ENCODE measurements around the gene KEAP1.
"Not testable (repeated sequence)": the region's sequence is repeated elsewhere in the genome, so short reads cannot be mapped to it uniquely, and the experiment has no call there.

KEAP1 gene

DNA sequence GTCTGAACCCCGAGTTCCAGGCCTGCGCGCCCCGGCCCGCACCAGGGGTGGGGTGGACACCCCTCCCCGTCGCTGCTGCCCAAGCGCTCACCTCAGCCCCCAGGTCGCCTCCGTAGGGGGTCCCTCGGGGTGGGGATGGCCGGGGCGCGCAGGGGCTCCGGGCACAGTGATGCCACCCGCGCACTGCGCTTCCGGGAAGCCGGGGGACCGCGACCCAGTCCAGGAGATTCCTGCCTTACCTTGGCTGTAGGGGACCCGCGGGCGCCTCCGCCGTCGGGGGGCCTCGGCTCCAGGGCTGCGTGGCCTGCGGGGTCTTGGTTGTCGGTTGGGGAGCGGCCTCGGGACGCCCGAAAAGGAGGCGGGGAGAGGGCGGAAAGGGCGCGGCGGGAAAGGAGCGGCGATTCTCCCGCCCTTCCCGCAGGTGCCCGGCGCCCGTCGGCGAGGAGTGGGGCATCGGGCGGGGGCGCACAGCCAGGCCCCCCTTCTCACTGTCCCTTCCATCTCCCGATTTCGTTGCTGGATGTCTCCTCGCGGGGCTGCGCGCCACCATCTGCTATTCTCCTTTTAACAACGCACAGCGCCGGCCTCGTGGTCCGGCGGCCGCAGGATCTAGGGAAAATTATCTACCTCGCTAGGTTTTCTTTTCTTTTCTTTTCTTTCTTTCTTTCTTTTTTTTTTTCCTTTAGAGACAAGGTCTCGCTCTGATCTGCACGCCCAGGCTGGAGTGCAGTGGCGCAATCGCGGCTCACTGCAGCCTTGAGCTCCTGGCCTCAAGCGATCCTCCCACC, at the start of gene KEAP1:
Gene KEAP1, minus strand, starts transcription at position 355 of the 788 bp plus-strand sequence. CDS start 3,323 bp downstream, outside the sequence.
- DNase-seq (ENCODE audit: low read depth in 2 of 2) = no peak

DNA sequence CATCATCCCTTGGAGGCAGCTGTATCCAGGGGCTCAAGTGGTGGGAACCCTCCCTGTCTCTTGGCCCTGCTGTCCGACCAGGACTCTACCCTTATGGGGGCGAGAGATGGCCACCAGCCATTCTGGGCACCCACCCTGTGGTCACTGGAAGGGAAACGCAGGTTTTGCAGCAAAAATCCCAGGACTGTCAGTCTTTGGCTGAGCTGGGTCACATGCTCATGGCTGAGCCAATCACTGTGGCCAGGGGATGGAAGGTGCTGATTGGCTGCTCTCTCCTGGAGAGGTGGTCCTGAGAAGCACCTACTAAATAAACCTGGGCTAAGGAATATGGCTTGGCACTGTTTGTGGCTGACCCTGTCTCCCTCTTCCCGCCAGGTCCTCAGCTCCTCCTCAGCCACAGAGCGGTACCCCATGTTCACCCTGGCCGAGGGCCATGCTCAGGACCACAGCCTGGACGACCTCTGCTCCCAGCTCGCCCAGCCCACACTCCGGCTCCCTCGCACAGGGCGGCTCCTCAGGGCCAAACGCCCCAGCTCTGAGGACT, 49.4 kb upstream of the KEAP1 start:
- DNase-seq (ENCODE audit: low read depth in 2 of 2) = no peak

DNA sequence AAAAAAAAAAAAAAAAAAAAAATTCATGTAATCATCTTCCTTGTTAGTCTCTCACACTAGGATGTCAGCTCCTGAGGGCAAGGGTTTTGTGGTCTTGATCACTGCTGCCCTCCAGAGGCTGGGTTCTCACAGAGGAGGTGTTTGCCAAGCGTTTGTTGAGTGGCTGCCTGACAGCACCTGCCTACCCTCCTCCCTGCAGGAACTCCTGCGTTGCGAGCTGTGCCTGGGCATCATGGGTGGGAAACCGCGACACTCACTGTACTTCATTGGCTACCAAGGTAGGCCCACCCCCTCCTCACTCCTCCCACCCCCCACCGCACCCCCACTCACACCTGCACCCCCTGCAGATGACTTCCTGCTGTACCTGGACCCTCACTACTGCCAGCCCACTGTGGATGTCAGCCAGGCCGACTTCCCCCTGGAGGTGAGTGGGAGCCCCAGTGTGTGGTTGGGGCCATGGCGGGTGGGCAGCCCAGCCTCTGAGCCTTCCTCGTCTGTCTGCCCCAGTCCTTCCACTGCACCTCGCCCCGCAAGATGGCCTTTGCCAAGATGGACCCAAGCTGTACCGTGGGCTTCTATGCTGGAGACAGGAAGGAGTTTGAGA, 48.6 kb upstream of the KEAP1 start:
- DNase-seq (ENCODE audit: low read depth in 2 of 2) = peak in 1 of 2 donors; percentile 46

DNA sequence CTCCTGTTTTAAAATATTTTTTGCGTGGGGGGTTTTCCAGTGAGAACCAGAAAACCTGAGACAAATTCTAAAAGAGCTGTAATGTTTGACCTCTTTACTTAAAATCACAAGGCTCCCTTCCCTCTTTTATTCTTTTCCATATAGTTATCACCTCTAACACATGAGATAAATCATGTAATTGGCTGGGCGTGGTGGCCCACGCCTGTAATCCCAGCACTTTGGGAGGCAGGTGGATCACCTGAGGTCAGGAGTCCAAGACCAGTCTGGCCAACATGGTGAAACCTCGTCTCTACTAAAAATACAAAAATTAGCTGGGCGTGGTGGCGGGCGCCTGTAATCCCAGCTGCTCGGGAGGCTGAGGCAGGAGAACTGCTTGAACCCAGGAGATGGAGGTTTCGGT, 47.9 kb upstream of the KEAP1 start:
- not testable (repeated sequence) for DNase-seq (ENCODE audit: low read depth in 2 of 2)

DNA sequence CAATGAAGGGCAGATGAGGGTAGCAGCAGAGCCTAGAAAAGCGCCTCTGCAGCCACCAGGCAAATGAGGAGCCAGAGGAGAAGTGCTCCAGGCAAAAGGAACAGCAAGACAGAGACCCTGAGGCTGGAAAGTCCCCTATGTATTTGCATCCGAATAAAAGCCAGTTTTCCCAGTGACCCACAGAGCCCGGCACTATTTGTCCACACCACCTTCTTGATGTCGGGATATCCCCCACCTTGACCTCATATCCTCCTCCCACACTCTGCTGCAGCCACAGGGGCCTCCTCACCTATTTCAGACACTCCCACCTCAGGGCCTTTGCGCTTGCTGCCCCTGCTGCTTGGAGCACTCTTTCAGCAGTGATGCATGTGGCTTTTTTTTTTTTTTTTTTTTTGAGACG, 47.2 kb upstream of the KEAP1 start:
- DNase-seq (ENCODE audit: low read depth in 2 of 2) = no peak

DNA sequence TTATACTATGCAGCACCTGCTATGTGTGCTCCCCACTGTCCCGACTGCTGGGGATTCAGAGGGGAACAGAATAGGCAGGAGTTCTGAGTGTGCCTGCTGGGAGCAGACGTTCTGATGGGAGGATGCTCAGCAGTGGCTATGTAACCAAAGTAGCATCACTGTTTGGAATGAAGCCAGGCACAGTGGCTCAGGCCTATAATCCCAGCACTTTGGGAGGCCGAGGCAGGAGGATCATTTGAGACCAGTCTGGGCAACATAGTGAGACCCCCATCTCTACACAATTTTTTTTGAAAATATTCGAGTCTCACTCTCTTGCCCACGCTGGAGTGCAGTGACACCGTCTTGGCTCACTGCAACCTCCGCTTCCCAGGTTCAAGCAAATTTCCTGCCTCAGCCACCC, 46.6 kb upstream of the KEAP1 start:
- no peak for DNase-seq (ENCODE audit: low read depth in 2 of 2)

DNA sequence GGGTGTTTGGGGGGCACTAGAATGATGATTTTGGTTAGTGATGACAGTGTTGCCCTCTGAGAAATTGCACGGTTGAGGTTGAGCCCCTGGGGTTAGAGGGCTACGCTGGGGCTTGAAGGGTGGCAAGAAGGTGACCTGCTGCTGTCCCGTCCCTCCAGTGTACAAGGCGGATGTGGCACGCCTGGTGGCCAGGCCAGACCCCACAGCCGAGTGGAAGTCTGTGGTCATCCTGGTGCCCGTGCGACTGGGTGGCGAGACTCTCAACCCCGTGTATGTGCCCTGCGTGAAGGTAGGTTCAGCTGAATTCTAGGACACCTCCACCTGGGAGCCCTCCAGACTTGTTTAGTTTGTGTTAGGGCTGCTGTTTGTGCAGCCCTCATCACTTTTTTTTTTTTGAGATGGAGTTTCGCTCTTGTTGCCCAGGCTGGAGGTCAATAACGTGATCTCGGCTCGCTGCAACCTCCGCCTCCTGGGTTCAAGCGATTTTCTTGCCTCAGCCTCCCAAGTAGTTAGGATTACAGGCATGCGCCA, 45.7 kb upstream of the KEAP1 start:
- DNase-seq (ENCODE audit: low read depth in 2 of 2) = no peak

DNA sequence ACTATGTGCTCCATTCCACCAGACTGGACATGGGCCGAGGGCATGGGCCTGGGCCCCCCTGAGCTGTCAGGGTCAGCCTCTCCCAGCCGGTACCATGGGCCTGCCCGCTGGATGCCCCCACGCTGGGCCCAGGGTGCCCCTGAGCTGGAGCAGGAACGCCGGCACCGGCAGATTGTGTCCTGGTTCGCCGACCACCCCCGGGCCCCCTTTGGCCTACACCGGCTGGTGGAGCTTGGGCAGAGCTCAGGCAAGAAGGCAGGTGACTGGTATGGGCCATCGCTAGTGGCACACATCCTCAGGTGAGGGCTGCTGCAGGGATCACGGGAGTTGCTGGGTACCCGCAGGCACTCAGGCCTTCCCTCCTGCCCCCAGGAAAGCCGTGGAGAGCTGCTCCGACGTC, 43.7 kb upstream of the KEAP1 start:
- DNase-seq (ENCODE audit: low read depth in 2 of 2) = no peak

DNA sequence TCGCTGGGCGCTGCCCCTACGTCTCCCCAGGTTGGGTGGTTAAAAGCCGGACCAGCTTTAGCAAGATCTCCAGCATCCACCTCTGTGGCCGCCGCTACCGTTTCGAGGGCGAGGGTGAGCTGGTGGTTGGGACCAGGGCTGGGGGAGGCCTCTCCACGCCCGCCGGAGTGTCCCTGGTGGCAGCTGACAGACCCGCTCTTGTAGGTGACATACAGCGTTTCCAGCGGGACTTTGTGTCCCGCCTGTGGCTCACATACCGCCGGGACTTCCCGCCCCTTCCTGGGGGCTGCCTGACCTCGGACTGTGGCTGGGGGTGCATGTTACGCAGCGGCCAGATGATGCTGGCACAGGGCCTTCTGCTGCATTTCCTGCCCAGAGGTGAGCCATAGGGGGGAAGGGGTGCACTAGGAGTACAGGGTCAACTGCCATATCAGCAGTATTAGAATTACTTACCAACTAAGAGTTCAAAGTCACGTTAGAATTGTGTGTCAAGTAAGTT, 41.6 kb upstream of the KEAP1 start:
- DNase-seq (ENCODE audit: low read depth in 2 of 2) = no peak

DNA sequence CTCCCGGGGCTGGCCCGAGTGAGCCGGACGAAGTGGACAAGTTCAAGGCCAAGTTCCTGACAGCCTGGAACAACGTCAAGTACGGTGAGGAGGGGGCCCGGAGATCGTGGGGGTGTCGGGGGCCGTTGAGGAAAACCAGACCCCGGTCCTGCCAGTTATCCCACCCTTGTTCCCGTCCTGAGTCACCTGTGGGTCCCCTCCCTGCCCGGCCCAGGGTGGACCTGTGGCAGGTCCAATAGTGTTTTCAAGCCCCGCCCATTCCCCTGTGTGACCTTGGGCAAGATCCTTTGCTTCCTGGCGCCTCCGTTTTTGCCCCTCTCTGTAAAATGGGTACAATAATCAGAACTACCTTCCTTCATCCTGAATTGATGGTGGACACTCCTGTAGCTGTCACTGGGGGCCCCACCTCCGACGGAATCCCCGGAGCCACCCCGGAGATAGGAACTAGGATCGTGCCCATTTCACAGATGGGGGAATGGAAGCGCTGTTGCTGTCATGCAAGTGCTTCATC, 41.1 kb upstream of the KEAP1 start:
- DNase-seq (ENCODE audit: low read depth in 2 of 2) = no peak

DNA sequence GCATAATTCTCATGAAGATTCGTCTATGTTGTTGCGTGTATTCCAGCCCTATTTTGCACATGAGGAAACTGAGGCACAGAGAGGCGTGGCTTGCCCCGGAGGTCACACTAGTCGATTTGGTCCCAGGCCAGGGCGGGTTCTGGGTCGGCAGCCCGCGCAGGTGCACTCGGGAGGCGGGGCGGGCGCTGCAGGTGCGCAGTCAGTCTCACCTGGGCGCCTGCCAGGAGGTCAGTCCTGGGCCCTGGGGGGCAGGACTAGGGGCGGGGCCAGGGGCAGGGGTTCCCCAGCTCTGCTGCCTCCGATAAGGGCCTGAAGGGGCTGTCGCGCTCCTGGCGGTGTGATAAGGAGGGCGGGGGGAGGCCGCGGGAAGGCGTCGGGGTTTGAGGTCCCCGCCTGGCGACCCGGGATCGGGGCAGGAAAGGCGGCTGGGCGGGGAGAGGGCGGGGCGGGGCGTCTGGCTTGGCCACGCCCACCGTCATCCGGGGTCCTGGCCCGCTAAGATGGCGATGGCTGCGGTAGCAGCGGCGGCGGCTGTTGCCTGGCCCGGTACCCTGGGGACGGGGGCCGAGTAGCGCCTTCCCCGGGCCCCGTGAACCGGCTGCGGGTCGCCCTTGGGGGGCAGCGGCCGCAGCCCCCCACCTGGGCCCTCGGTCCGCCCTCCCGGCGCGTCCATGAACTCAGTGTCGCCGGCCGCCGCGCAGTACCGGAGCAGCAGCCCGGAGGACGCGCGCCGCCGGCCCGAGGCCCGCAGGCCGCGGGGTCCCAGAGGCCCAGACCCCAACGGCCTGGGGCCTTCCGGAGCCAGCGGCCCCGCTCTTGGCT, 40.5 kb upstream of the KEAP1 start, which contains the start of gene ATG4D:
Gene ATG4D, plus strand, starts transcription at position 485 of the 822 bp plus-strand sequence. Its CDS starts 187 bp downstream, at position 672.
- peak; percentile 52 to 68 for DNase-seq (ENCODE audit: low read depth in 2 of 2)

DNA sequence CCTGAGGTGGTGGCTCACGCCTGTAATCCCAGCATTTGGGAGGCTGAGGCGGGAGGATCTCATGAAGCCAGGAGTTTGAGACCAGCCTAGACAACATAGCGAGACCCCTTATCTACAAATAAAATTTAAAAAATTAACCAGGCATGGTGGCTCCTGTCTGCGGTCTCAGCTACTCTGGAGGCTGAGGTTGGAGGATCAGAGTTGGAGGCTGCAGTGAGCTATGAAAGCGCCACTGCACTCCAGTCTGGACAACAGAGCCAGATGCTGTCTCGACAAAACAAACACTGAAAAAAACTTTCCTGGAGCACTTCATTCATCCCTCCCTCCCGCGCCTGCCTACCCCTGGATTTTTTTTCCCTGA, 39.9 kb upstream of the KEAP1 start:
- no peak for DNase-seq (ENCODE audit: low read depth in 2 of 2)

DNA sequence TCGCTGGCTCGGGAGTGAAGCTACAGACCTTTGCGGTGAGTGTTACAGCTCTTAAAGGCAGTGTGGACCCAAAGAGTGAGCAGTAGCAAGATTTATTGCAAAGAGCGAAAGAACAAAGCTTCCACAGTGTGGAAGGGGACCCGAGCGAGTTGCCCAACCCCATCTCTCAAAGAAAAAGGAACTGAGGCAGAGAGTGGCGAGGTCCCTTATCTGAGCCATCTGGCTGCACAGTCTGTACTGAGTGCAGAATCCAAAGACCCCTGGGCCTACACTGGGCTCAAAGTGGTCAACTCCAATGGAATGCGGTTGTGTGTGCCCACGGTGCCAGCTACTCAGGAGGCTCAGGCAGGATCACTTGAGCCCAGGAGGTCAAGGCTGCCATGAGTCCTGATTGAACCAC, 35.9 kb upstream of the KEAP1 start:
- not testable (repeated sequence) for DNase-seq (ENCODE audit: low read depth in 2 of 2)

DNA sequence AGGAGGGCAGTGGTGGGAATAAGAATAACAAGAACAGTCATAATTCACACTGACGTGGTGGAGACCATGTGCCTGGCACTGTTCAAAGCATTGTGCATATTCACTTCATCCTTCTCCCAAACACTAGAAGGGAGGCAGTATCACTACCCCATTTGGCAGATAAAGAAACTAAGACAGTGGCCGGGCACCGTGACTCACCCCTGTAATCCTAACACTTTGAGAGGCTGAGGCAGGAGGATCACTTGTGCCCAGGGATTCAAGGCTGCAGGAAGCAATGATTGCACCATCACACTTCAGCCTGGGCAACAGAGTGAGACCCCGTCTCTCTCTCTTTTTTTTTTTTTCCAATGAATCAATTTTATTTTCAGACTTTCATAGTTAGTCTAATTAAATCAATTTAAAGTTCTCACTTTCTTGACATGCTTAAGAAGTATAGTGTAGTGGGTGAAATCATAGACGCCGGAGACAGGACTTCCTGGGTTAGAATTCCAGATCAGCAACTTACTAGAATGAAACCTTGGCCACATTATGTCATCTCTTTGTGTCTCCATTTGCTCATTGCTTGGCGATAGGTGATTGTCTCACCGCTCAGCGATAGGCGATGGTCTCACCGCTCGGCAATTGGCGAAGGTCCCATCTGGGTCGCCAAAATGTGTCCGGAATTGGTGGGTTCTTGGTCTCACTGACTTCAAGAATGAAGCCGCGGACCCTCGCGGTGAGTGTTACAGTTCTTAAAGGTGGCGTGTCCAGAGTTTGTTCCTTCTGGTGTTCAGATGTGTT, 35.2 kb upstream of the KEAP1 start:
- DNase-seq (ENCODE audit: low read depth in 2 of 2) = no peak

DNA sequence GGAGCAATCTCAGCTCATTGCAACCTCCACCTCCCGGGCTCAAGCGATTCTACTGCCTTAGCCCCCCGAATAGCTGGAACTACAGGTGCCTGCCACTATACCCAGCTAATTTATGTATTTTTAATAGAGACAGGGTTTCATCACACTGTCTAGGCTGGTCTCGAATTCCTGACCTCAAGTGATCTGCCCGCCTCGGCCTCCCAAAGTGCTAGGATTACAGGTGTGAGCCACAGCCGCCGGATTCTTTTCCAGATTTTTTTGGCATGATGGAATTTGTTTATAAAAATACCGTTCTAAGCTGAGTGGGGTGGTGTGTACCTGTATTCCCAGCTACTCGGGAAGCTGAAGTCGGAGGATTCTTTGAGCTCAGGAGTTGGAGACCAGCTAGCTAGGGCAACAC, 34.5 kb upstream of the KEAP1 start:
- DNase-seq (ENCODE audit: low read depth in 2 of 2) = no peak

DNA sequence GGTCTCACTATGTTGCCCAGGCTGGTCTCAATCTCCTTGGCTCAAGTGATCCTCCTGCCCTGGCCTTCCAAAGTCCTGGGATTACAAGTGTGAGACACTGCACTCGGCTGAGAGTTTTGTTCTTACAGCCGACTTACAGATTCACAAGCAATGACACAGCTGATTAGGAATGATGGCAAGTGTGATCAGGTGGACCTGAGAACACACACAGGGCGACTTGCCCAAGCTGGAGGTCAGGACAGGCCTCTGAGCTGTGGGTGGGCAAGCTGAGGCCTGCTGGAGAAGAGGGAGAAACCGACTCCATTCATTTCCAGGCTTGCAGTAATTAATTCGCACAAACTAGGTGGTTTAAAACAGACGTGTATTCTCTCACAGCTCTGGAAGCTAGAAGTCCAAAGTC, 32.5 kb upstream of the KEAP1 start:
- no peak for DNase-seq (ENCODE audit: low read depth in 2 of 2)

DNA sequence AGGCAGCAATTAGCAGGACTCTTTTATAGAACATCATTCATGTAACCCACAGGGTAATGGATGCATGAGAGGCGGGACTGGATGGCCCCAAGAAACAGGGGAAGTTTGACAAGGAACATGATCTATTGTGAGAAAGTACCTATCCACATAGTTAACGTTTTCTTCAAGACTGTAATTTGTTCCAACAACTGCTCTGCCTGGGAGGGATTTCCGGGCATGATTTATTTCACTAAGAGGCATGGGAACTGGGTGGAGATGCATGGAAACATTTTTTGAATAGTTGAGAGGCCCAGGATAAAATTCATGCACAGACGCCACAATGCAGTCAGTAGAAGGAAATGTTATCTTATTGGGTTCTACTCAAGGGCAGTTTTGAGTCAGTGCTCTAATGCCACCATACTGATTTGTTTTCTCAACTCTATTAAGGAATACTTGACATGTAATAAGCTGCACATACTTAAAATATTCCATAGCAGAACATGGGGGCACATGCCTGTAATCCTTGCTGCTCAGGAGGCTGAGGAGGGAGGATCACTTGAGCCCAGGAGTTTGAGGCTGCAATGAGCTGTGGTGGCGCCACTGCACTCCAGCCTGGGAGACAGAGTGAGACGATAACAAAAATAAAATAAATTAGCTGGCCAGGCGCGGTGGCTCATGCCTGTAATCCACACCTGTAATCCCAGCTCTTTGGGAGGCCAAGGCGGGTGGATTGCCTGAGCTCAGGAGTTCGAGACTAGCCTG, 30.7 kb upstream of the KEAP1 start:
- DNase-seq (ENCODE audit: low read depth in 2 of 2) = no peak

DNA sequence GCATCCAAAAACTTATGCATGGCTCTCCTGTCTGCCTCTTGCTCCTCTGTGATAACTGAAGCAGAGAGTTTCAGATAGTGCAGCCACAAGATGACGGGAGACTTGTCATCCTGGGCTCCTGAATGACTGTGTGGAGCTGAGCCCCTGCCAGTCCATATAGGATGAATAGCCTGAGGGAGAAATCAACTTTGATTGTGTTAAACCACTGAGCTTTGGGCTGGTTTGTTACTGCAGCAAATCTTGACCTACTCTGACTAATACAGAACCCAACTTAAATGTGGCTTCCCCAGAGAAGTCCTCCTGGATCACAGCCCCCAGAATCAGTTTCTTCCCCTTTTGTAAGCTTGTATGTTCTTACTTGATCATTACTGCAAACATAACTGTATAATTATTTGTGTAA, 29.3 kb upstream of the KEAP1 start:
- no peak for DNase-seq (ENCODE audit: low read depth in 2 of 2)

DNA sequence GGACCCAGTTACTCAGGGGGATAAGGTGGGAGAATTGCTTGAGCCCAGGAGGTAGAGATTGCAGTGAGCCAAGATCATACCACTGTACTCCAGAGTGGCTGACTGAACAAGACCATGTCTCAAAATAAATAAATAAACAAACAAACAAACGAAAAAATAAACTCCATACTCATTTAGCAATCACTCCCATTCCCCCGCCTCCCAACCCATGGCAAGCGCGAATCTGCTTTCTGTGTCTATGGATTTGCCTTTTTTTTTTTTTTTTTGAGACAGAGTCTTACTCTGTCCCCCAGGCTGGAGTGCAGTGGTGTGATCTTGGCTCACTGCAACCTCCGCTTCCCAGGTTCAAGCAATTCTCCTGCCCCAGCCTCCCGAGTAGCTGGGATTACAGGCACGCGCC, 23.7 kb upstream of the KEAP1 start:
- DNase-seq (ENCODE audit: low read depth in 2 of 2) = not testable (repeated sequence)

DNA sequence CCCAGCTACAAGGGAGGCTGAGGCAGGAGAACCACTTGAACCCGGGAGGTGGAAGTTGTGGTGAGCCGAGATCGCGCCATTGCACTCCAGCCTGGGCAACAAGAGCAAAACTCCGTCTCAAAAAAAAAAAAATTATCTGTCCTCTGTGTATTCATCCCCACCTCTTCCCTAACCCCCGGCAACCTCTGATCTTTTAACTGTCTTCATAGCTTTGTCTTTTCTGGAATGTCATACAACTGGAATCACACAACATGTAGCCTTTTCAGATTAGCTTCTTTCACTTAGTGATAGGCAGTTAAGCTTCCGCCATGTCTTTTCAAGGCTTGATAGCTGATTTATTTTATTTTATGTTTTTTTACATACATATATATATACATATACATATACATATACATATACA, 22.5 kb upstream of the KEAP1 start:
- DNase-seq (ENCODE audit: low read depth in 2 of 2) = no peak

Measured in stimulated activated CD4-positive, alpha-beta T cell treated with anti-CD3 and anti-CD28 coated beads, Interleukin-15, amount 100 ng/mL, for 48 hours (primary cell).